ENCODE measurements around the gene IMMP2L. TPM values are rescaled to one million over a fixed set of nuclear protein-coding genes. Genes with fewer than 3 reads are reported as not detected.

IMMP2L gene
- total and polyA plus RNA-seq, 2 of the 8 experiments (the other 6 are each of a cell fraction or from before 2014, with no cell fraction given): 2.3 to 10.1 TPM

- Histone ChIP-seq H2AK5ac (ENCODE audit: low read depth, low read length) (no peak overlapping the region), H2BK15ac (ENCODE audit: low read length) (no peak overlapping the region), H4K91ac (replicated peaks; ENCODE audit: insufficient read length, low read length) (no peak overlapping the region), H4K8ac (ENCODE audit: extremely low read depth, insufficient read depth, low read length) (no peak overlapping the region), H2BK12ac (ENCODE audit: low read depth, low read length) (no peak overlapping the region), H3K79me1 (ENCODE audit: low read depth, low read length) (no peaks in the 10 kb centered on the region), H3K4me3 (ENCODE audit: extremely low read depth in 1 of 4, insufficient read depth in 2 of 4, low read depth in 3 of 4, low read length in 4 of 4) (no peak overlapping the region), H2BK5ac (ENCODE audit: low read depth, low read length) (no peak overlapping the region), H3K36me3 (ENCODE audit: control insufficient read depth in 2 of 4, insufficient read depth in 4 of 4, low read length in 3 of 4) (no peaks in the 10 kb centered on the region), H3K23ac (ENCODE audit: insufficient read length) (no peak overlapping the region), H3K18ac (ENCODE audit: extremely low read depth, low read length) (no peak overlapping the region), H4K5ac (ENCODE audit: insufficient read length, low read depth, low read length) (no peak overlapping the region), H3K9me3 (ENCODE audit: insufficient read depth in 2 of 2, low read depth in 1 of 2, low read length in 1 of 2) (no peaks in the 10 kb centered on the region), H3K9ac (replicated peaks in 1 of 4; ENCODE audit: extremely low read depth in 1 of 4, low read depth in 3 of 4, low read length in 3 of 4) (no peak overlapping the region), H3K4ac (replicated peaks; ENCODE audit: insufficient read length, low read depth, low read length) (no peak overlapping the region), H3K56ac (replicated peaks; ENCODE audit: insufficient read length, low read depth, low read length) (no peak overlapping the region), H3K23me2 (ENCODE audit: low read depth, low read length) (no peaks in the 10 kb centered on the region), H2BK120ac (replicated peaks; ENCODE audit: low read depth, low read length) (no peak overlapping the region), H3K4me1 (replicated peaks in 1 of 4; ENCODE audit: control insufficient read depth in 3 of 4, insufficient read depth in 4 of 4, low read length in 3 of 4) (no peaks in the 10 kb centered on the region), H3K27me3 (replicated peaks in 1 of 4; ENCODE audit: control insufficient read depth in 3 of 4, extremely low read depth in 1 of 4, insufficient read depth in 3 of 4, low read length in 3 of 4) (no peaks in the 10 kb centered on the region), H3K27ac (ENCODE audit: low read depth, low read length) (no peak overlapping the region), H4K20me1 (replicated peaks in 1 of 2; ENCODE audit: control insufficient read depth in 1 of 2, insufficient read depth in 2 of 2, low read length in 2 of 2) (no peaks in the 10 kb centered on the region), H2AFZ (ENCODE audit: low read length) (no peak overlapping the region), H3K4me2 (ENCODE audit: insufficient read depth in 1 of 2, low read depth in 2 of 2, low read length in 2 of 2) (no peak overlapping the region), H3K14ac (ENCODE audit: insufficient read length) (no peak overlapping the region), H3K79me2 (ENCODE audit: control insufficient read depth in 1 of 2, insufficient read depth in 2 of 2, low read length in 2 of 2) (no peaks in the 10 kb centered on the region), H2BK20ac (ENCODE audit: low read length) (no peak overlapping the region)
- POLR2A ChIA-PET (ENCODE audit: partially characterized antibody): no interaction called here
- no peak for DNase-seq (ENCODE audit: low read depth in 1 of 2, low spot score in 2 of 2)
- CTCF ChIA-PET (ENCODE audit: partially characterized antibody): interaction anchor here (0.6 to 0.8 kb wide), 2 partner anchors 504 to 927 kb away, joined by 3 read pairs; no protein-coding TSS in a partner anchor
- no peak for FAIRE-seq
- TF ChIP-seq SIN3A (conservative IDR thresholded peaks at IDR 0.05 in 1 of 2, IDR thresholded peaks at IDR 0.05 in 1 of 2; ENCODE audit: low read depth in 1 of 2, low read length in 2 of 2) (no peak), JUND (IDR thresholded peaks at IDR 0.05; ENCODE audit: low read length) (no peak), POU5F1 (IDR thresholded peaks at IDR 0.05; ENCODE audit: low read depth, low read length) (no peak), KDM1A (IDR thresholded peaks at IDR 0.05; ENCODE audit: borderline replicate concordance, low read length) (no peak), PHF8 (conservative IDR thresholded peaks at IDR 0.05; ENCODE audit: low read depth, low read length) (no peak), RXRA (IDR thresholded peaks at IDR 0.05; ENCODE audit: insufficient read depth, low read depth, low read length) (no peak), YY1 (IDR thresholded peaks at IDR 0.05; ENCODE audit: low read depth, low read length) (no peak), TAF1 (IDR thresholded peaks at IDR 0.05; ENCODE audit: low read depth, low read length) (no peak), BCL11A (IDR thresholded peaks at IDR 0.05; ENCODE audit: low read depth in 2 of 2, low read length in 2 of 2) (no peak), KDM5A (IDR thresholded peaks at IDR 0.05; ENCODE audit: low read length) (no peak), RNF2 (IDR thresholded peaks at IDR 0.05; ENCODE audit: borderline replicate concordance, low read depth, low read length, missing control alignments, poor library complexity, severe bottlenecking) (no peak), ZNF274 (IDR thresholded peaks at IDR 0.05; ENCODE audit: borderline replicate concordance, extremely low read depth, low read length) (no peak)
- TF ChIP-seq, protein P1, sequence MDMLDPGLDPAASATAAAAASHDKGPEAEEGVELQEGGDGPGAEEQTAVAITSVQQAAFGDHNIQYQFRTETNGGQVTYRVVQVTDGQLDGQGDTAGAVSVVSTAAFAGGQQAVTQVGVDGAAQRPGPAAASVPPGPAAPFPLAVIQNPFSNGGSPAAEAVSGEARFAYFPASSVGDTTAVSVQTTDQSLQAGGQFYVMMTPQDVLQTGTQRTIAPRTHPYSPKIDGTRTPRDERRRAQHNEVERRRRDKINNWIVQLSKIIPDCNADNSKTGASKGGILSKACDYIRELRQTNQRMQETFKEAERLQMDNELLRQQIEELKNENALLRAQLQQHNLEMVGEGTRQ (IDR thresholded peaks at IDR 0.05; ENCODE audit: low read length): no peak
- WGBS, 2 experiments (ENCODE audit: extremely low coverage in 1 of 2, insufficient coverage in 1 of 2, insufficient read length in 1 of 2, insufficient replicate concordance in 2 of 2, low coverage in 1 of 2, low lambda C conversion rate in 2 of 2, missing lambda C conversion rate in 1 of 2): 95% methylated on average over 2 of the region's 2 CpGs; no CpG with 5 or more reads in 1 of the 2 experiments
Observed at GRCh38 chr7:111077001-111077400, 485.3 kb downstream of the IMMP2L start.

All from H1 (cell line).